Measurements from ENCODE around the gene BCDIN3D. TPM values are rescaled to one million over a fixed set of nuclear protein-coding genes. Genes with fewer than 3 reads are reported as not detected.

The BCDIN3D gene
- polyA plus RNA-seq, 1 donor (not counting 4 experiments of a cell fraction or from before 2014, with no cell fraction given) = 3.7 TPM

- no peak overlapping the region for H3K9ac ChIP-seq (ENCODE audit: control insufficient read depth, extremely low read depth, insufficient read depth, low read length)
- H3K9me3 ChIP-seq (ENCODE audit: control insufficient read depth, low read depth, low read length) = no peaks in the 10 kb centered on the region
- H4K20me1 ChIP-seq (ENCODE audit: control insufficient read depth, extremely low read depth, insufficient read depth, low read length) = no peaks in the 10 kb centered on the region
- no peak overlapping the region for H3K27ac ChIP-seq (ENCODE audit: control insufficient read depth, insufficient read depth, low read length)
- no peaks in the 10 kb centered on the region for H3K9me1 ChIP-seq (ENCODE audit: control insufficient read depth, extremely low read depth, insufficient read depth, low read length)
- H3K4me1 ChIP-seq (ENCODE audit: control insufficient read depth, extremely low read depth, insufficient read depth, low read length) = peaks cover 7% of the 10 kb centered on the region
- H2AFZ ChIP-seq (ENCODE audit: control insufficient read depth, low read length) = no peak overlapping the region
- dilution Hi-C loops (cut with MboI; ENCODE audit: extremely low pct_ligation_motif_present, low sequenced_read_pairs) = no loop called here
- peaks cover 22% of the 10 kb centered on the region for H3K27me3 ChIP-seq (ENCODE audit: control insufficient read depth, extremely low read depth, insufficient read depth, low read length)
- no peak overlapping the region for H3K4me3 ChIP-seq (ENCODE audit: control insufficient read depth in 2 of 3, extremely low read depth in 1 of 3, insufficient read depth in 2 of 3, low read depth in 1 of 3, low read length in 3 of 3)
- DNase-seq (ENCODE audit: low read depth, low spot score) (no peak), FAIRE-seq (no peak)
- H3K36me3 ChIP-seq (ENCODE audit: control insufficient read depth in 2 of 2, extremely low read depth in 1 of 2, insufficient read depth in 2 of 2, low read length in 2 of 2) = no peaks in the 10 kb centered on the region
- no peak for TF ChIP-seq CTCF (optimal IDR thresholded peaks at IDR 0.05 in 1 of 3, IDR thresholded peaks at IDR 0.05 in 1 of 3, conservative IDR thresholded peaks at IDR 0.05 in 1 of 3; ENCODE audit: extremely low read depth in 1 of 3, insufficient read depth in 2 of 3, low read length in 3 of 3)
- no peak for TF ChIP-seq EZH2 (IDR thresholded peaks at IDR 0.05; ENCODE audit: low read length)
- no peaks in the 10 kb centered on the region for H3K79me2 ChIP-seq (ENCODE audit: control insufficient read depth, insufficient read depth, low read length)
- H3K4me2 ChIP-seq (ENCODE audit: control insufficient read depth, extremely low read depth, insufficient read depth, low read depth, low read length) = no peak overlapping the region
These were observed 47.2 kb upstream of the BCDIN3D start for GRCh38 chr12:49890096-49890461.

GRCh38 chr12:49889361-49890095 is 46.6 kb upstream of the BCDIN3D start:
- dilution Hi-C loops (cut with MboI; ENCODE audit: extremely low pct_ligation_motif_present, low sequenced_read_pairs) = no loop called here
- no peak for FAIRE-seq
- peaks cover 22% of the 10 kb centered on the region for H3K27me3 ChIP-seq (ENCODE audit: control insufficient read depth, extremely low read depth, insufficient read depth, low read length)

More at GRCh38 chr12:49889361-49890095, 46.6 kb upstream of the BCDIN3D start:
- no peak for DNase-seq (ENCODE audit: low read depth, low spot score)
- H3K9me3 ChIP-seq (ENCODE audit: control insufficient read depth, low read depth, low read length) = no peaks in the 10 kb centered on the region
- no peak overlapping the region for H3K9ac ChIP-seq (ENCODE audit: control insufficient read depth, extremely low read depth, insufficient read depth, low read length)
- H3K4me1 ChIP-seq (ENCODE audit: control insufficient read depth, extremely low read depth, insufficient read depth, low read length) = peaks cover 5% of the 10 kb centered on the region
- no peaks in the 10 kb centered on the region for H3K9me1 ChIP-seq (ENCODE audit: control insufficient read depth, extremely low read depth, insufficient read depth, low read length)
- H3K79me2 ChIP-seq (ENCODE audit: control insufficient read depth, insufficient read depth, low read length) = no peaks in the 10 kb centered on the region
- H3K27ac ChIP-seq (ENCODE audit: control insufficient read depth, insufficient read depth, low read length) = no peak overlapping the region
- H3K36me3 ChIP-seq (ENCODE audit: control insufficient read depth in 2 of 2, extremely low read depth in 1 of 2, insufficient read depth in 2 of 2, low read length in 2 of 2) = no peaks in the 10 kb centered on the region
- no peaks in the 10 kb centered on the region for H4K20me1 ChIP-seq (ENCODE audit: control insufficient read depth, extremely low read depth, insufficient read depth, low read length)
- no peak overlapping the region for H3K4me3 ChIP-seq (ENCODE audit: control insufficient read depth in 2 of 3, extremely low read depth in 1 of 3, insufficient read depth in 2 of 3, low read depth in 1 of 3, low read length in 3 of 3)
- TF ChIP-seq CTCF (optimal IDR thresholded peaks at IDR 0.05 in 1 of 3, IDR thresholded peaks at IDR 0.05 in 1 of 3, conservative IDR thresholded peaks at IDR 0.05 in 1 of 3; ENCODE audit: extremely low read depth in 1 of 3, insufficient read depth in 2 of 3, low read length in 3 of 3) = no peak
- H2AFZ ChIP-seq (ENCODE audit: control insufficient read depth, low read length) = no peak overlapping the region
- no peak overlapping the region for H3K4me2 ChIP-seq (ENCODE audit: control insufficient read depth, extremely low read depth, insufficient read depth, low read depth, low read length)

Data from keratinocyte (primary cell).